PFSK-1 (cell line): ENCODE measurements around the gene RNF14.

Experiments used
- FOXP2 ChIP-seq: optimal IDR thresholded peaks from 2 replicates; pipeline ENCODE3; 2011; ENCODE audit warnings: borderline replicate concordance, control low read depth, inconsistent platforms; ENCODE audit not compliant: insufficient read depth; ENCODE audit errors: extremely low read length, extremely low read depth
- POLR2AphosphoS5 ChIP-seq: IDR thresholded peaks from 2 replicates; pipeline ENCODE4 v1.6.1; 2012; ENCODE audit warnings: low read depth, mild to moderate bottlenecking, control low read depth, low read length, moderate library complexity
- REST ChIP-seq, 2 experiments: IDR thresholded peaks; 2 replicates each; pipeline versions ENCODE4 v1.6.1 to v1.8.0; 2011 to 2012; ENCODE audit warnings: low read depth in 2 of 2, low read length in 2 of 2, control low read depth in 1 of 2, inconsistent platforms in 1 of 2, mild to moderate bottlenecking in 1 of 2, moderate library complexity in 1 of 2; ENCODE audit not compliant: insufficient read depth in 1 of 2
- SIN3A ChIP-seq: IDR thresholded peaks from 2 replicates; pipeline ENCODE4 v1.6.1; 2012; ENCODE audit warnings: mild to moderate bottlenecking, low read length, moderate library complexity, borderline replicate concordance; ENCODE audit not compliant: insufficient read depth
- TAF1 ChIP-seq: IDR thresholded peaks from 2 replicates; pipeline ENCODE4 v1.6.1; 2012; ENCODE audit warnings: low read length, control low read depth, borderline replicate concordance; ENCODE audit not compliant: insufficient read depth

The RNF14 gene

DNA sequence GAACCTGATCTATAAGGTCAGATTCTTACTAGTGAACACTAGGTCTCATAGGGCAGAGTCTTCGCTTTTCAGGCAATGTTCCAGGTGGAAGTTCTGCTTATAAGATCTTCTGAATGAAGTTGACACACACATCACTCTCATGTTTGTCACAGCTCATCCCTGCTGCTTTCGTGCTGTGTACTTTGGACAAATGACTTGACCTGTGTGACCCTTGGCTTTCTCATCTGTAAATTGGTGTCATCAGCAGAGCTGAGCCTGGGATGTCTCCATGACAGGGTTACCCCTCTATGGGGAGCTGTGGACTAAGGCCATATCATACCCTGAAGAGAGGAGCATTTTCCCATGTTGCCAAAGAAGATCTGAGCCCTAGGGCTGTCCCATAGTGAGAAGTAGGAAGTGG is 42.5 kb upstream of the RNF14 start:
- TF ChIP-seq FOXP2 = no peak
- TF ChIP-seq TAF1 = no peak
- TF ChIP-seq POLR2AphosphoS5 = no peak
- no peak for TF ChIP-seq SIN3A
- TF ChIP-seq REST (IDR thresholded peaks at IDR 0.05; ENCODE audit: insufficient read depth in 1 of 2, low read depth in 2 of 2, low read length in 2 of 2) = no peak

DNA sequence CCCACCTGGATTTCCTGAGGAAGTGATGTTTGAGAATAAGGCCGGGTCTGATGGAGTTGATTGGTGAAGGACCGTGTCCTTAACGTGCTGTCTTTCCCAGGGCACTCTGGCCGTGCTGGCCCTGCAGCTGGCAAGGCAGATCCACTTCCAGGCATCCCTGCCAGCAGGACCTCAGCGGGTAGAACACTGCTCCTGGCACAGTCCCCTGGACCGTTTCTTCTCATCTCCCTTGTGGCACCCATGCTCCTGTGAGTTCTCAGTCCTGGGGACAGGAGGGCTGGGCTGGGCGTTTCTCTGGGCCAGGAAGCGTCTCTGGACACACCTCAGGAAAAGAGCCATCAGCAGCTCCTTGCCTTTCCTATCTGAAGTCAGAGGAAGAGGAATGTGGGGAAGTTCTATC is 40.9 kb upstream of the RNF14 start:
- TF ChIP-seq POLR2AphosphoS5 (no peak), TAF1 (no peak), FOXP2 (no peak), SIN3A (no peak), REST (IDR thresholded peaks at IDR 0.05; ENCODE audit: insufficient read depth in 1 of 2, low read depth in 2 of 2, low read length in 2 of 2) (no peak)

DNA sequence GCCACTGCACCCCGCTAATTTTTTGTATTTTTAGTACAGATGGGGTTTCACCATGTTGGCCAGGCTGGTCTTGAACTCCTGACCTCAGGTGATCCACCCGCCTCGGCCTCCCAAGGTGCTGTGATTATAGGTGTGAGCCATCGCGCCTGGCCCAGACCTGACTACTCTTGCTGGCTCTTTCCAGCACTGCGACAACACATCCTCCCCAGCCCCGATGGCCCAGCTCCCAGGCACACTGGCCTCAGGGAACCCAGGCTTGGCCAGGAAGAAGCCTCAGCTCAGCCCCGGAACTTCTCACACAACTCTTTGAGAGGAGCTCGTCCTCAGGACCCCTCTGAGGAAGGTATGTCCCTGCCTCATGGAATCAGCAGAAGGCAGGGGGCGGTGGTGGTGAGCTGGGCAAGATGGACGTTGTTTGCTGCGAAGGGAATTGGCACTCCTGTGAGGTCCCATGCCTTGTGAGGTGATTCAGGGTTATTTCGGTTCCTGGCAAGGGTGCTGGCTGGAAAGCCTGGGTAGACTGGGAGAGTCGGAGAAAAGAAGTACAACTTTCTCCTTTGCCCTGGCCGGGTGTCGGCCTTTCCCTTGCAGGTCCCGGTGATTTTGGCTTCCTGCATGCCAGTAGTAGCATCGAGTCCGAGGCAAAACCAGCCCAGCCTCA is 39.4 kb upstream of the RNF14 start:
- TF ChIP-seq POLR2AphosphoS5 (no peak), TAF1 (no peak), REST (IDR thresholded peaks at IDR 0.05; ENCODE audit: insufficient read depth in 1 of 2, low read depth in 2 of 2, low read length in 2 of 2) (no peak), FOXP2 (no peak), SIN3A (no peak)

GRCh38 chr5:141931694-141932093 is 37.2 kb upstream of the RNF14 start:
- TF ChIP-seq TAF1 = no peak
- no peak for TF ChIP-seq REST (IDR thresholded peaks at IDR 0.05; ENCODE audit: insufficient read depth in 1 of 2, low read depth in 2 of 2, low read length in 2 of 2)
- TF ChIP-seq FOXP2 = no peak
- no peak for TF ChIP-seq SIN3A
- TF ChIP-seq POLR2AphosphoS5 = no peak

- TF ChIP-seq SIN3A (no peak), POLR2AphosphoS5 (no peak), FOXP2 (no peak), REST (IDR thresholded peaks at IDR 0.05; ENCODE audit: insufficient read depth in 1 of 2, low read depth in 2 of 2, low read length in 2 of 2) (no peak), TAF1 (no peak)
These were observed 35.8 kb upstream of the RNF14 start for GRCh38 chr5:141933151-141933550.
